Activated CD4-positive, alpha-beta T cell treated with anti-CD3 and anti-CD28 coated beads, Interleukin-2, Interleukin-4, amounts not matched to agents 100 ng/mL and 50 ng/mL, durations not matched to agents 16 hours and 8 hours (primary cell): ENCODE results near the gene SPTAN1.
A peak's percentile ranks its signal among the peaks of the same experiment; 100 is the strongest.
"Not testable (repeated sequence)": the region's sequence is repeated elsewhere in the genome, so short reads cannot be mapped to it uniquely, and the experiment has no call there.

Experiments
- DNase-seq: peaks from one replicate; pipeline ENCODE4 v3.0.0-alpha.2; 2020; ENCODE audit warnings: low spot score

The SPTAN1 gene

GRCh38 chr9:128553728-128554127 is 1.3 kb downstream of the SPTAN1 start:
- no peak for DNase-seq

GRCh38 chr9:128554155-128554862 is 1.9 kb downstream of the SPTAN1 start:
- DNase-seq, result no peak

- DNase-seq, result no peak
These were observed 2.9 kb downstream of the SPTAN1 start for GRCh38 chr9:128555180-128555721.

GRCh38 chr9:128556276-128556675 is 3.9 kb downstream of the SPTAN1 start:
- no peak for DNase-seq

- DNase-seq, result no peak
These were observed 4.7 kb downstream of the SPTAN1 start for GRCh38 chr9:128556926-128557634.

- DNase-seq, result peak; percentile 60
These were observed 6.3 kb downstream of the SPTAN1 start for GRCh38 chr9:128558431-128559310.

- no peak for DNase-seq
These were observed 13.2 kb downstream of the SPTAN1 start for GRCh38 chr9:128565578-128565977.

GRCh38 chr9:128568470-128569078 is 16.2 kb downstream of the SPTAN1 start:
- DNase-seq, result no peak

GRCh38 chr9:128575469-128575868 is 23.1 kb downstream of the SPTAN1 start:
- no peak for DNase-seq

GRCh38 chr9:128575916-128576315 is 23.5 kb downstream of the SPTAN1 start:
- DNase-seq, result no peak

GRCh38 chr9:128577206-128577605 is 24.8 kb downstream of the SPTAN1 start:
- DNase-seq, result no peak

- DNase-seq, result no peak
These were observed 26.8 kb downstream of the SPTAN1 start for GRCh38 chr9:128579194-128579593.

- no peak for DNase-seq
These were observed 28.3 kb downstream of the SPTAN1 start for GRCh38 chr9:128580731-128581130.

GRCh38 chr9:128585155-128585554 is 32.8 kb downstream of the SPTAN1 start:
- DNase-seq, result not testable (repeated sequence)

- not testable (repeated sequence) for DNase-seq
These were observed 34.5 kb downstream of the SPTAN1 start for GRCh38 chr9:128586934-128587333.

GRCh38 chr9:128587453-128587852 is 35.1 kb downstream of the SPTAN1 start:
- peak; percentile 79 for DNase-seq

GRCh38 chr9:128588581-128589233 is 36.3 kb downstream of the SPTAN1 start:
- DNase-seq, result no peak

GRCh38 chr9:128593039-128593438 is 40.7 kb downstream of the SPTAN1 start:
- no peak for DNase-seq

GRCh38 chr9:128593856-128594255 is 41.5 kb downstream of the SPTAN1 start:
- no peak for DNase-seq

- DNase-seq, result no peak
These were observed 43.1 kb downstream of the SPTAN1 start for GRCh38 chr9:128595471-128595870.

- peak; percentile 32 for DNase-seq
These were observed 47.7 kb downstream of the SPTAN1 start for GRCh38 chr9:128600099-128600498.
